ENCODE results near the gene GANAB. TPM values are rescaled to one million over a fixed set of nuclear protein-coding genes. Genes with fewer than 3 reads are reported as not detected.
"Not testable (repeated sequence)": the region's sequence is repeated elsewhere in the genome, so short reads cannot be mapped to it uniquely, and the experiment has no call there.

The GANAB gene
- total RNA-seq, 1 donor from 2014 or later = 158 TPM

- no peak for DNase-seq
Observed at GRCh38 chr11:62666259-62666926, 20.0 kb upstream of the GANAB start.

GRCh38 chr11:62665599-62666258 is 19.3 kb upstream of the GANAB start:
- no peak for DNase-seq

- DNase-seq = peak; percentile 98
Observed at GRCh38 chr11:62665075-62665598, 18.7 kb upstream of the GANAB start, which contains the start of the genes C11orf98 and CSKMT. Gene C11orf98, minus strand, starts transcription at chr11:62665210. Its CDS starts 41 bp downstream, at chr11:62665169. Gene CSKMT, plus strand, starts transcription at chr11:62665312. Its CDS starts 568 bp downstream, at chr11:62665880.

DNA sequence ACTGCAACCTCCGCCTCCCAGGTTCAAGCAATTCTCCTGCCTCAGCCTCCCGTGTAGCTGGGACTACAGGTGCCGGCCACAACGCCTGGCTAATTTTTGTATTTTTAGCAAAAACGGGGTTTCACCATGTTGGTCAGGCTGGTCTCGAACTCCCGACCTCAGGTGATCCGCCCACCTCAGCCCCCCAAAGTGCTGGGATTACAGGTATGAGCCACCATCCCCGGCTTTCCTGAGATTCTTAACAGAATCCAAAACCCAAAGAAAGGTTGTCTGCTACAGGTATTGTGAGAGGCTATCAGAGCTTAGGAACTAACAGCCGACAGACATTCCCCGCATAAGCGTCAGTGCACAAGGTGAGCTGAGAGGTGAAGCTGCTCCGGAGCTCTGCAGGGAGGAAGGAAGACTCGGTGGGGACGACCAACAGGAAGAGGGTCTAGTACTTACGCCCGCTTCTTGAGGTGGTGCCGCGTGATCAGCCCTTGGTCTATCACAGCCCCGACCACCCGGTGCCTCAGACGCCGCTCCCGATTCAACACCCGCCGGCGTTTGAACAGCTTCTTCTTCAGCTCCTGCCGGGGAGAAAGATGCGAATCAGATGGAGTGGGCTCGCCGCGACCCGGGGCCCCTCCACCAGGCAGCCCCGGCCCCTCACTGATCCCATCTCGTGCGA is 18.1 kb upstream of the GANAB start:
- DNase-seq = peak; percentile 69

DNA sequence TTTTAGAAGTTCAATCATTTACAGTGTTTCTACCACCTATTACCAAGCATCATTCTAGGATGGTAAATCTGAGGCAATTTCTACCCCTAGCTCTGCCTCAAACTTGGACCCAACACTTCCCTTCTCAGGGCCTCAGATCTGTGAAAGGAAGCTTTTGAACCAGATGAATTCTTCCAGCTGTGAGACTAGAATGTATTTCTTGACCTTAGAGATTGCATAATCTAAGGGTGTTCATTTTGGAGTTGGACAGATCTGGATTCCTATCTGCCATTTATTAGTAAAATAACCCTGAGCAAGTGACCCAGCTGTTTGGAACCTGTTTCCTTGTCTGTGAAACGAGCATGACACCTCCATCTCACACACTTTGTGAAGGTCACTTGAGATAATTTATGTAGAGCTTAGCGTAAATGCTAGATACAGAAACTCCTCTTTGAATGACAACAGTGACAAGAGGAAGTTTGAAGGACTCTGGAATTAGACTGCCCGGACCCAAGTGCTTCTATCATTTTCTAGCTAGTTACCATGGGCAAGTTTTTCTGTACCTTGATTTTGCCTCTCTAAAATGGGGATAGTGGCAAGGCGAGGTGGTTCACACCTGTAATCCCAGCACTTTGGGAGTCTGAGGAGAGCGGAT is 10.5 kb upstream of the GANAB start:
- DNase-seq = no peak

- no peak for DNase-seq
Observed at GRCh38 chr11:62654297-62654696, 7.9 kb upstream of the GANAB start.

- DNase-seq = no peak
Observed at GRCh38 chr11:62652161-62653006, 6.0 kb upstream of the GANAB start.

DNA sequence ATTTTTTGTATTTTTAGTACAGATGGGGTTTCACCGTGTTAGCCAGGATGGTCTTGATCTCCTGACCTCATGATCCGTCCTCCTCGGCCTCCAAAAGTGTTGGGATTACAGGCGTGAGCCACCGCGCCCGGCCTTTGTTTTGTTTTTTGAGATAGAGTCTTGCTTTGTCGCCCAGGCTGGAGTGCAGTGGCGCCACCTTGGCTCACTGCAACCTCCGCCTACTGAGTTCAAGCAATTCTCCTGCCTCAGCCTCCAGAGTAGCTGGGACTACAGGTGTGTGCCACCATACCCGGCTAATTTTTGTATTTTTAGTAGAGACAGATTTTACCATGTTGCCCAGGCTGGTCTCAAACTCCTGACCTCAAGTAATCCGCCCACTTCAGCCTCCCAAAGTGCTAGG is 3.9 kb upstream of the GANAB start:
- not testable (repeated sequence) for DNase-seq

GRCh38 chr11:62649486-62649885 is 3.1 kb upstream of the GANAB start:
- DNase-seq = no peak

DNA sequence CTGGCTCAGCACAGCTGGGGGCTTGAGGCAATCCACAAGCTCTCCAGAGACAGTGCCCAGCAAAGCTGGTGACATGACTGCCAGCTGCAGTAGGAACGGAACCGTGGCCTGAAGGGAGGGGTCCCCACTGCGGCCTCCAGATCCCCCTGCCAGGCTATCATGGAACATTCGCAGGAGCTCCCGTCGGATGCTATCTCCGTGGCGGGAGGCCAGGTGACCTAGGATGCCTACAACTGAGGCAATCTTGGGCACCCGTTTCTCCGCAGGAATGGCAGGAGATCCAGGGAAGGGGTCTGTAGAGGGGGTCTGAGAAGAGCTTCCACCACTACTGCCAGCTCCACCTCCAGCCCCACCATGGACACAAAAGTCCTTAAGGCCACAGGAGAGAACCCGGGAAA is 2.6 kb upstream of the GANAB start:
- DNase-seq = no peak

DNA sequence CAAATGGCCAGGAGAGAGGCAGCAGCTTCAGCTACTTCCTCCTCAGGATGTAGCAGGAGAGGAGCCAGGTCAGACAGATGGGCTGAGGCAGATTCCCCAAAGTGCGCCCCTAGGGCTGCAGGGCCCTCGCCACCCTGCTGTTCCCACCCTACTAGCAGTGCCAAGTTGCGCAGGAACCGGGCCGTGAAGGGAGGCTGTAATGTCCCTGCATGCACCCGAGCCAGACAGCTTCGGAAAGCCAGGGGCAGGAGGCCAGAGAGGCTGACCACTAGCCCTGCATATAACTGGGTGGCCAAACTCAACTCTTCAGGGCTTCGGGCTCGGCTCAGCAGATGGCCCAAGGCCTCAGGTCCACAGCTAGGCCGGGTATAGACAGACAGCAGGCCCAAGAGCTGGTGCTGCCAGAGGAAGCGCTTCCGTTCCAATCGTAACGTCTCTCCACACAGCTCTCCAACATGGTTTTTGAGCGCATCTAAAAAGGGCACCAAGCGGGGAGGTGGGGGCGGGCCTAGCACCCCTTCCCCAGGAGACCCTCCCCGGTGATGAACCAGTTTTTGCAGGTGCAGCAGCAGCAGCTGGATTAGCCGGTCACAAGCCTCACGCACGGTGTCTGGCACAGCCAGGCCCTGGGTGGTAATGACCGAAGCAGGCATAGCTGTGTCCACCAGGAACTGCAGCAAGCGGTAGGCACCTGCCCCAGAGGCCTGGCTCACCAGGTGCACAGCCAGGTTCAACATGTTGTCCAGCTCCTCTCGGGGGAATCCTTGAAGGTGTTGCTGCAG is 2.0 kb upstream of the GANAB start:
- no peak for DNase-seq

DNA sequence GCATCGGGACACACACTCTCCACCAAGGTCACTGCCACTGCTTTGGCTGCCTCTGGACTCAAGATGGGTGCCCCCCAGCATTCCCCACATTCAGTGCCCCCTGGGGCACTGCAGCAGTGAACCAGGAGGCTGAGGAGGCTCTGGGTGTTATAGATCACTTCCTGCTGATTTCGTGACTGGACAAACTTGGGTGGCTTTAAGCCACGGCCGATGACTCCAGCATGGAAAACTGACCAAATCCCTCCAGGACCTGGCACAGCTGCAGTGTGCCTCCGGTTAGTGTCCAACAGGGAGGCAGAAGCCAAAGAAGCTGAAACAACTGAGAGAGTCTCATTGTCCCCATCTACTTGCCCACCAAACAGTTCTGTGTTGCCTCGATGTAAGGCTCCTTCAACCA is 1.2 kb upstream of the GANAB start:
- DNase-seq = no peak

GRCh38 chr11:62646825-62647608 is 604 bp upstream of the GANAB start:
- no peak for DNase-seq

DNA sequence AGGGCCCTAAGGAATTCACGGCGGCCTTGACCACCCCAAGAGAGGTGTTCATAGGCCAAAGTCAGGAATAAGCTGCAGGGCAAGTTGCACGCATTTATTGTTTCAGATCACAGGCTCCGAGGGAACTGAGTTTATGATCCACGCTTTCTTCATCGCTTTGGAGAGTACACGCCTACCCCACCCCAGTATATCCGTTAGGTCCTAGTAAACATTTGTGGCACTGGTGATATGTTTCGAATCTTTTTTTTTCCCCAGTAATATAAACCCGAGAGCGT is 805 bp downstream of the GANAB start:
- no peak for DNase-seq

DNA sequence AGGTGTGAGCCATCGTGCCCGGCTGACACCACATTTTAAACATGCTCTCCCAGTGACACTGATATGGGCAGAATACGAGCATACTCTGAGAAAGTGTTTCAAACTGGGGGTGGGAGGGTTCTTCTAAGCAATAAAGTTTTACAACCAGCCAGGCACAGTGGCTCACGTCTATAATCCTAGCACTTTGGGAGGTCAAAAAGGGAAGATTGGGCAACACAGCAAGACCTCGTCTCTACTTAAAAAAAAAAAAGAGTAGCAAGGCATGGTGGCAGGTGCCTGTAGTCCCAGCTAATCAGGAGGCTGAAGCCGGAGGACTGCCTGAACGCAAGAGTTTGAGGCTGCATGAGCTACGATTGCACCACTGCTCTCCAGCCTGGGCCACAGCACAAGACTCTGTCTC is 2.2 kb downstream of the GANAB start:
- no peak for DNase-seq

GRCh38 chr11:62632492-62632891 is 13.9 kb downstream of the GANAB start:
- no peak for DNase-seq

- no peak for DNase-seq
Observed at GRCh38 chr11:62627713-62628112, 18.7 kb downstream of the GANAB start.

- no peak for DNase-seq
Observed at GRCh38 chr11:62622476-62623089, 23.8 kb downstream of the GANAB start.

DNA sequence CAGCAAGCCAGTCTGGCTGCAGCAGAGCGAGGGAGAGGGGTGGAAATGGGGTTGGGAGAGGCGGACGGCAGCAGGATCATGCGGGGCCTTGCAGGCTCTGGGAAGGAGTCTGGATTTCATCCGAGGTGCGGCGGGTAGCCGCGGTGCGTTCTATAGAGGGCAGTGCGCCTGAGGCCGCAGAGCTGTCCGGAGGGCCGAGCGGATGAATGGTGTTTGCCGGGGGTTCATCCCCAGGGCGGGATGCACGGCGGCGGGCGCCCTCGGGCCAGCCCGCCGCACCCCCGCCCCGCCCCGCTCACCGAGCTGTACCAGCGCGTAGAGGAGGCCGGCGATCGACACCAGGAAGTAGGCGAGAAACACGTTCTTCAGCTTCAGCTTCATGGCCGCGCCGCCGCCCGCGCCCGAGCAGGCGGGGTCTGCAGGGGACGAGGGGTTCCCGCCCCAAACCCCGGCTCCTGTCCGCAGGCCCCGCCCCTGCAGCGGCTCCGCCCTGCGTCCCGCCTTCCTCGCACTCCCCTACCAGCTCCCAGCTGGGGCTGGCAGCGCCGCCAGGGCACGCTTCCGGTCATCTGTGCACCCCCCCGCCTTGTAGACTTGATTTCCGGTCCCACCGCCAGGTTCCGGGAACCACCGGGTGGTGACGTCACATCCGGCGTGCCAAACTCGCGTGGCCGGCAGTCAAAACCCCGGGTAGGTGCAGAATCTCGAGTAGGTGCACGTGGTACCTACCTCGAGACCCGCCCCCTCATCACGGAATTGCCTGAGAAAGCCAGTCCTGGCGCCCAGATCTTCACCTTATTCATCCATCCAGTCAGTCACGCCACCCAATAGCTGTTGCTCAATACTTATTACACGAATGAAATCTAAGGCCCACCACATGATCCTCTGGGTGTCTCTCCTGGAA is 24.6 kb downstream of the GANAB start, which contains the start of gene B3GAT3:
Gene B3GAT3, minus strand, starts transcription at position 420 of the 904 bp plus-strand sequence. Its CDS starts 39 bp downstream, at position 381.
- peak; percentile 98 for DNase-seq
